Prostate gland (tissue), 2 donors: ENCODE data around the gene CACNA2D1. TPM values are rescaled to one million over a fixed set of nuclear protein-coding genes. Genes with fewer than 3 reads are reported as not detected.

Source experiments
- DNase-seq: peaks from one replicate; pipeline ENCODE4 v3.0.0-alpha.2; 2019; ENCODE audit warnings: low spot score
- H3K27ac ChIP-seq, 2 donors: fragments of 200-600 bp; sonication (generic); 2 replicates each; pipeline ENCODE4 v1.5.1; 2017 to 2019
- H3K27me3 ChIP-seq: fragments of 200-600 bp; sonication (generic); replicated peaks from 2 replicates; pipeline ENCODE4 v1.5.1; 2019; ENCODE audit not compliant: insufficient read depth
- H3K36me3 ChIP-seq, 2 donors: fragments of 200-600 bp; sonication (generic); 1 replicate in 1 of 2; 2 replicates in 1 of 2; pipeline versions ENCODE4 v1.5.1 to v1.8.1; 2017 to 2019
- H3K4me1 ChIP-seq: fragments of 200-600 bp; sonication (generic); replicated peaks from 2 replicates; pipeline ENCODE4 v1.5.1; 2019
- H3K4me3 ChIP-seq, 2 donors: fragments of 200-600 bp; sonication (generic); 2 replicates each; pipeline ENCODE4 v1.5.1; 2017 to 2019
- H3K9me3 ChIP-seq: fragments of 200-600 bp; sonication (generic); 2 replicates; pipeline ENCODE4 v1.5.1; 2017
- CTCF ChIP-seq, 4 experiments: fragments of 200-600 bp in 2 of 4; fragments of 450-650 bp in 2 of 4; sonication (generic) in 2 of 4; IDR thresholded peaks; 1 replicate in 3 of 4; 2 replicates in 1 of 4; pipeline ENCODE4 v1.5.1; 2016 to 2019; ENCODE audit warnings: antibody characterized with exemption in 4 of 4, mild to moderate bottlenecking in 2 of 4, moderate library complexity in 2 of 4
- POLR2A ChIP-seq: fragments of 450-650 bp; IDR thresholded peaks from one replicate; pipeline ENCODE4 v1.6.1; 2016; ENCODE audit warnings: antibody characterized with exemption, mild to moderate bottlenecking
- POLR2AphosphoS5 ChIP-seq: sonication (generic); formaldehyde crosslinking; IDR thresholded peaks from one replicate; pipeline ENCODE4 v1.6.1; 2017; ENCODE audit warnings: antibody characterized with exemption
- WGBS: methylation state at CpG from one replicate; pipeline ENCODE4 v1.1.5; 2018; 5-methylcytosine and 5-hydroxymethylcytosine counted together
- intact Hi-C: fragments of 100-400 bp; cut with DNase I; formaldehyde crosslinking; loops from one replicate; pipeline ENCODE4 v1.14.2; 2022
- total RNA-seq, 2 donors: library from RNA; depleted of rRNA; stranded (reverse); fragments of >200 nt; gene quantifications; one replicate each; pipeline ENCODE4 v1.1.0, GENCODE V29; 2016

The CACNA2D1 gene
- total RNA-seq, 2 donors from 2014 or later = 16.9 to 24.4 TPM

GRCh38 chr7:82444220-82444909 is 788 bp upstream of the CACNA2D1 start:
- H3K27me3 ChIP-seq = no peaks in the 10 kb centered on the region
- TF ChIP-seq POLR2AphosphoS5 (no peak), CTCF (IDR thresholded peaks at IDR 0.05) (peak in 1 of 4 experiments; percentile 2), POLR2A (peak; percentile 5)
- peak overlapping the region; percentile 78 to 88 for H3K4me3 ChIP-seq
- intact Hi-C loops = loop anchor here (5.0 kb wide), 1 partner anchor 207 kb away; no protein-coding TSS in a partner anchor
- WGBS = 16% methylated on average over 22 of the region's 22 CpGs
- no peaks in the 10 kb centered on the region for H3K36me3 ChIP-seq
- H3K4me1 ChIP-seq = no peaks in the 10 kb centered on the region
- H3K27ac ChIP-seq = peak overlapping the region; percentile 92 to 94
- H3K9me3 ChIP-seq = no peaks in the 10 kb centered on the region
- peak; percentile 49 for DNase-seq

- intact Hi-C loops = loop anchor here (5.0 kb wide), 1 partner anchor 206 kb away; no protein-coding TSS in a partner anchor
- DNase-seq = peak; percentile 28
- no peaks in the 10 kb centered on the region for H3K9me3 ChIP-seq
- TF ChIP-seq CTCF (IDR thresholded peaks at IDR 0.05) = no peak
- TF ChIP-seq POLR2A = no peak
- no peak for TF ChIP-seq POLR2AphosphoS5
- H3K4me1 ChIP-seq = no peaks in the 10 kb centered on the region
- H3K27ac ChIP-seq = peak overlapping the region; percentile 92 to 94
- 2% methylated on average over 57 of the region's 64 CpGs for WGBS
- H3K27me3 ChIP-seq = no peaks in the 10 kb centered on the region
- peak overlapping the region; percentile 78 to 88 for H3K4me3 ChIP-seq
- H3K36me3 ChIP-seq = no peaks in the 10 kb centered on the region
Measured at GRCh38 chr7:82443036-82443546, 486 bp downstream of the CACNA2D1 start.

- Histone ChIP-seq H3K4me3 (peak overlapping the region; percentile 78 to 88), H3K36me3 (no peaks in the 10 kb centered on the region), H3K27ac (peak overlapping the region; percentile 92 to 94), H3K9me3 (no peaks in the 10 kb centered on the region), H3K27me3 (no peaks in the 10 kb centered on the region), H3K4me1 (no peaks in the 10 kb centered on the region)
- no peak for DNase-seq
- intact Hi-C loops = loop anchor here (5.0 kb wide), 1 partner anchor 205 kb away; no protein-coding TSS in a partner anchor
- no peak for TF ChIP-seq POLR2AphosphoS5
- no peak for TF ChIP-seq POLR2A
- TF ChIP-seq CTCF (IDR thresholded peaks at IDR 0.05) = no peak
- WGBS = 3% methylated on average over 22 of the region's 22 CpGs
Measured at GRCh38 chr7:82442492-82443035, 1.0 kb downstream of the CACNA2D1 start.

- Histone ChIP-seq H3K9me3 (no peaks in the 10 kb centered on the region), H3K27ac (peak overlapping the region in 1 of 2 donors; percentile 94), H3K27me3 (no peaks in the 10 kb centered on the region), H3K4me1 (no peaks in the 10 kb centered on the region), H3K4me3 (peak overlapping the region; percentile 78 to 88), H3K36me3 (no peaks in the 10 kb centered on the region)
- intact Hi-C loops = loop anchor here (5.0 kb wide), 1 partner anchor 205 kb away; no protein-coding TSS in a partner anchor
- DNase-seq = no peak
- TF ChIP-seq POLR2AphosphoS5 = no peak
- TF ChIP-seq CTCF (IDR thresholded peaks at IDR 0.05) = no peak
- no peak for TF ChIP-seq POLR2A
- 30% methylated on average over 9 of the region's 9 CpGs for WGBS
Measured at GRCh38 chr7:82441669-82442478, 1.7 kb downstream of the CACNA2D1 start.
